Glutamatergic neuron (in vitro differentiated cells): ENCODE measurements around the gene POLR3K. TPM values are rescaled to one million over a fixed set of nuclear protein-coding genes. Genes with fewer than 3 reads are reported as not detected.
A peak's percentile ranks its signal among the peaks of the same experiment; 100 is the strongest.
"Not testable (repeated sequence)": the region's sequence is repeated elsewhere in the genome, so short reads cannot be mapped to it uniquely, and the experiment has no call there.

Experiments used
- DNase-seq: peaks from one replicate; pipeline ENCODE4 v3.0.0; 2022
- H3K27ac Mint-ChIP-seq: one replicate; pipeline ENCODE4 v1.8.0; 2020; ENCODE audit warnings: mild to moderate bottlenecking, mixed read lengths, inconsistent platforms; ENCODE audit not compliant: unreplicated experiment
- H3K27me3 Mint-ChIP-seq: one replicate; pipeline ENCODE4 v1.8.0; 2020; ENCODE audit warnings: mild to moderate bottlenecking, moderate library complexity, mixed read lengths, inconsistent platforms; ENCODE audit not compliant: unreplicated experiment
- H3K36me3 Mint-ChIP-seq: one replicate; pipeline ENCODE4 v1.8.0; 2020; ENCODE audit warnings: mild to moderate bottlenecking, mixed read lengths, inconsistent platforms; ENCODE audit not compliant: unreplicated experiment
- H3K4me1 Mint-ChIP-seq: one replicate; pipeline ENCODE4 v1.8.0; 2020; ENCODE audit warnings: mild to moderate bottlenecking, low read depth, mixed read lengths, inconsistent platforms; ENCODE audit not compliant: unreplicated experiment
- H3K4me3 Mint-ChIP-seq: one replicate; pipeline ENCODE4 v1.8.0; 2020; ENCODE audit warnings: mild to moderate bottlenecking, mixed read lengths, inconsistent platforms; ENCODE audit not compliant: unreplicated experiment
- H3K9me3 Mint-ChIP-seq: one replicate; pipeline ENCODE4 v1.8.0; 2020; ENCODE audit warnings: mild to moderate bottlenecking, moderate library complexity, mixed read lengths, inconsistent platforms; ENCODE audit not compliant: unreplicated experiment
- CTCF ChIP-seq: fragments of 200-600 bp; sonication (generic); IDR thresholded peaks from one replicate; pipeline ENCODE4 v1.5.0; 2021; ENCODE audit not compliant: partially characterized antibody, unreplicated experiment
- total RNA-seq: library from RNA; stranded (reverse); fragmentation: NEBNext Ultra II Directional; extraction: Animal tissue kit (Norgen Biotek cat#: 25700); gene quantifications from one replicate; pipeline ENCODE4 v1.2.1, GENCODE V29; 2021; ENCODE audit not compliant: unreplicated experiment

POLR3K gene
- total RNA-seq, 1 donor from 2014 or later, result 10.2 TPM

DNA sequence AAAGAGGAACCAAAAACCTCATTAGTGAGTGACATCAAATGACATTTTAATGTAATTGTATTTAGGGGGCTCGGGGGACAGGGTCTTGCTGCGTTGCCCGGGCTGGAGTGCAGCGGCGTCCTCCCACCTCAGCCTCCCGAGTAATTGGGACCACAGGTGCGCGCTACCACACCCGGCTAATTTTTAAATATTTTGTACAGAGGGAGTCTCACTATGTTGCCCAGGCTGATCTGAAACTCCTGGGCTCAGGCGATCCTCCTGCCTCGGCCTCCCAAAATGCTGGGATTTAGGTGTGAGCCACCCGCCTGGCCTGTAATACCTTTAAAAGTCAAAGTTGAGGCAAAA is 801 bp upstream of the POLR3K start:
- peaks cover 2% of the 10 kb centered on the region for H3K9me3 Mint-ChIP-seq
- no peak overlapping the region for H3K27ac Mint-ChIP-seq
- no peak for TF ChIP-seq CTCF
- no peak for DNase-seq
- peak overlapping the region; percentile 99 for H3K4me3 Mint-ChIP-seq
- H3K4me1 Mint-ChIP-seq, result peaks cover 5% of the 10 kb centered on the region
- H3K36me3 Mint-ChIP-seq, result peaks cover 7% of the 10 kb centered on the region
- peaks cover 5% of the 10 kb centered on the region for H3K27me3 Mint-ChIP-seq

DNA sequence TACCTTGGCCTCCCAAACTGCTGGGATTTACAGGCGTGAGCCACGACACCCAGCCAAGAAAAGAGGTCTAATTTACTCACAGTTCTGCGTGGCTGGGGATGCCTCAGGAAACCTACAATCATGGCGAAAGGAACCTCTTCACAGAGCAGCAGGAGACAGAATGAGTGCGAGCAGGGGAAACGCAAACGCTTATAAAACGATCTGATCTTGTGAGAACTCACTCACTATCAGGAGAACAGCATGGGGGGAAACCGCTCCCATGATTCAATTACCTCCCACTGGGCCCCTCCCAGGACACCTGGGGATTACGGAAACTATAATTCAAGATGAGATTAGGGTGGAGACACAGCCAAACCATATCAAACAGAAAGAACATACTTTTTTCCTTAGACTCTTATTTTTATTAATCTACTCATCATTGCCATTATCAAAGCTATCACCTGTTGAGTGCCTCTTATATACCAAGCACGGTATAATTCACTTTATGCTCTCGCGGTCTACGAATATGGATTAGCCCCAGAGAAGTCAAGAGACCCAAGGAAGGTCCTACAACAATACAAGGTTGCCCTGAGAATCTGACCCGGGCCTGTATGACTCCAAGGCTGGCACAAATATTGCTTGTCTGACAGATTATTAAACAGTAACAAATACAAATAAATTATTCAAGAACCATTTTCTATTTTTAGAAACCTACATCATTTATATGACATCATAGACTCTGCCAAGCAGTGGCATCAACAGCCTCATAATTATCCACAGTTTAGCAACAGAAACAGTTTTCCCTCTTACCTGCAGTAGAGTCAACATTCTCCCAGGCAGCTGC is 2.4 kb downstream of the POLR3K start:
- Mint-ChIP-seq H3K27ac (no peak overlapping the region), H3K27me3 (peaks cover 6% of the 10 kb centered on the region), H3K4me1 (peaks cover 5% of the 10 kb centered on the region), H3K36me3 (no peaks in the 10 kb centered on the region), H3K9me3 (peaks cover 2% of the 10 kb centered on the region), H3K4me3 (no peak overlapping the region)
- DNase-seq, result no peak
- TF ChIP-seq CTCF, result no peak

- DNase-seq, result no peak
- no peak overlapping the region for H3K27ac Mint-ChIP-seq
- no peak overlapping the region for H3K4me3 Mint-ChIP-seq
- H3K9me3 Mint-ChIP-seq, result peaks cover 2% of the 10 kb centered on the region
- H3K36me3 Mint-ChIP-seq, result no peaks in the 10 kb centered on the region
- peaks cover 1% of the 10 kb centered on the region for H3K27me3 Mint-ChIP-seq
- peaks cover 1% of the 10 kb centered on the region for H3K4me1 Mint-ChIP-seq
- no peak for TF ChIP-seq CTCF
Measured at GRCh38 chr16:47234-47633, 6.2 kb downstream of the POLR3K start.

- not testable (repeated sequence) for H3K9me3 Mint-ChIP-seq, H3K27me3 Mint-ChIP-seq, H3K27ac Mint-ChIP-seq, H3K4me3 Mint-ChIP-seq, H3K36me3 Mint-ChIP-seq, H3K4me1 Mint-ChIP-seq, DNase-seq
Measured at GRCh38 chr16:46510-46909, 6.9 kb downstream of the POLR3K start.

DNA sequence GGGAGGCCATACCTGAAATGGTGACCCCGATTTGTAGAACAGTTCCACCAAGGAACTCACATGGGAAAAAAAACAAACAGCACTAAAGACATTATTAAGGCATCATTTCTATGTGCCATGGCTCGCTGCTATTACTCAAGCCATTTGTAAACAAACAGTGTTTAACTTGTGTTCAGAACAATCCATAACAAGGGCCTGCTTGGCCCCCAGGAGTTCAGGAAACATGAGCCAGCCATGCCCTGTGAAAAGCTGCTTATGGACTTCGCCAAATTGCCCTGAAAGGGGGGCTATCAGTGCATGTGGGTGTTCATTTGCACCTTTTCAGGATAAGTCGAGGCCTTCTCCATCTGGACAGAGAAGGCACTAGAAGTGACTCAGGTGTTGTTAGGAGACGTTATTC is 8.0 kb downstream of the POLR3K start:
- no peak for DNase-seq
- peaks cover 7% of the 10 kb centered on the region for H3K9me3 Mint-ChIP-seq
- peaks cover 1% of the 10 kb centered on the region for H3K4me1 Mint-ChIP-seq
- TF ChIP-seq CTCF, result no peak
- no peak overlapping the region for H3K4me3 Mint-ChIP-seq
- peaks cover 5% of the 10 kb centered on the region for H3K36me3 Mint-ChIP-seq
- H3K27me3 Mint-ChIP-seq, result peaks cover 1% of the 10 kb centered on the region
- H3K27ac Mint-ChIP-seq, result no peak overlapping the region
